SJCRH30 (cell line): ENCODE results near the gene TSFM. TPM values are rescaled to one million over a fixed set of nuclear protein-coding genes. Genes with fewer than 3 reads are reported as not detected.

Source experiments
- DNase-seq, 2 experiments: peaks; one replicate each; pipeline ENCODE4 v3.0.0-alpha.2; 2015 to 2020
- H3K27ac ChIP-seq: fragments of 250-450 bp; sonication (Bioruptor Pico); 2 replicates; pipeline ENCODE4 v1.5.1; 2020; ENCODE audit warnings: mild to moderate bottlenecking, moderate library complexity
- H3K27me3 ChIP-seq: fragments of 250-450 bp; sonication (Bioruptor Pico); 2 replicates; pipeline ENCODE4 v1.5.1; 2020; ENCODE audit warnings: mild to moderate bottlenecking, moderate library complexity
- H3K36me3 ChIP-seq: fragments of 250-450 bp; sonication (Bioruptor Pico); 2 replicates; pipeline ENCODE4 v1.5.1; 2020; ENCODE audit warnings: mild to moderate bottlenecking, moderate library complexity
- H3K4me1 ChIP-seq: fragments of 250-450 bp; sonication (Bioruptor Pico); 2 replicates; pipeline ENCODE4 v1.5.1; 2020; ENCODE audit warnings: mild to moderate bottlenecking, moderate library complexity
- H3K4me3 ChIP-seq: fragments of 250-450 bp; sonication (Bioruptor Pico); 2 replicates; pipeline ENCODE4 v1.5.1; 2020; ENCODE audit warnings: mild to moderate bottlenecking, moderate library complexity
- H3K9me3 ChIP-seq: fragments of 250-450 bp; sonication (Bioruptor Pico); replicated peaks from 2 replicates; pipeline ENCODE4 v1.5.1; 2020; ENCODE audit warnings: mild to moderate bottlenecking, moderate library complexity
- total RNA-seq: library from RNA; depleted of rRNA; stranded (reverse); fragments of >200 nt; shearing (Covaris generic); gene quantifications from 2 replicates; pipeline ENCODE4 v1.2.3, GENCODE V29; 2014

The TSFM gene
- total RNA-seq, 1 experiment from 2014 or later = 440 TPM

DNA sequence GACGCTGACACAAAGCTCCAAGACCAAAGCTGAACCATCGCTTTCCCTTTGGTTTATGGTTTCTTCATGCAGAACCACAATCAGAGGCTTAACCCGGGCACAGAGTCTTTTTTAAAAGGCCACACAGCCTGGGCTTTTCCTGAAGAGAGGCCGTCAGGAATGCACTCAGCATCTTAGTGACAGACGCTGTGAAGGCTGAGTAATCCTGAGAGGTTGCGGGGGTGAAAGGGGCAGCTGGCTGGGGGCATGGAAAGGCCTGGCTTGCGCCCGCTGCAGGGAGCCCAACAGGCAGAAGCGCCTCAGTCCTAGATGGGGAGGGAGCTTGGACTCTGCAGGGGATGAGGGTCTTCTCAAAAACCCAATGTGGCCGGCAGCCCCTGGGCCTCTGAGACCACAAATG lies 50.4 kb downstream of the TSFM start:
- H3K27me3 ChIP-seq = no peaks in the 10 kb centered on the region
- no peaks in the 10 kb centered on the region for H3K9me3 ChIP-seq
- peaks cover 29% of the 10 kb centered on the region for H3K36me3 ChIP-seq
- no peak for DNase-seq
- peaks cover 18% of the 10 kb centered on the region for H3K4me1 ChIP-seq
- H3K27ac ChIP-seq = no peak overlapping the region
- no peak overlapping the region for H3K4me3 ChIP-seq

DNA sequence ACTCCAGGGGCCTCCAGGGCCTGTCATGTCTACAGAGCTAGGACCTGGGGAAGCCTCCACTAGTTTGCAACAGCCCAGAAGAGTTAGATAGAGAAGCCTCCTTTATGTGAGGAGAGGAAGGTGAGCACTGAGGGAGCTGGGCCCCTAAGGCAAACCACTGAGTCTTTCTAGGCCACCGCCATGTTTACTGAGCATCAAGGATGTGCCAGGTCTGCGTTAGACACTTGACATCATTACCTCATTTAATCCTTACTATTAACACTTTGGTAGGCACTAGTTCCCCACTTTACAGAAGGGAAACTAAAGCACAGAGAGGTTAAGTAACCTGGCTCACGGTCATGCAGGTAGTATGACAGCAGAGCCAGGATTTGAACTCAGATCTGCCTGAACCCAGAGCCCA lies 51.1 kb downstream of the TSFM start:
- peak in 1 of 2 experiments; percentile 65 for DNase-seq
- Histone ChIP-seq H3K27me3 (no peaks in the 10 kb centered on the region), H3K9me3 (no peaks in the 10 kb centered on the region), H3K27ac (no peak overlapping the region), H3K4me1 (peaks cover 24% of the 10 kb centered on the region), H3K36me3 (peaks cover 22% of the 10 kb centered on the region), H3K4me3 (no peak overlapping the region)

DNA sequence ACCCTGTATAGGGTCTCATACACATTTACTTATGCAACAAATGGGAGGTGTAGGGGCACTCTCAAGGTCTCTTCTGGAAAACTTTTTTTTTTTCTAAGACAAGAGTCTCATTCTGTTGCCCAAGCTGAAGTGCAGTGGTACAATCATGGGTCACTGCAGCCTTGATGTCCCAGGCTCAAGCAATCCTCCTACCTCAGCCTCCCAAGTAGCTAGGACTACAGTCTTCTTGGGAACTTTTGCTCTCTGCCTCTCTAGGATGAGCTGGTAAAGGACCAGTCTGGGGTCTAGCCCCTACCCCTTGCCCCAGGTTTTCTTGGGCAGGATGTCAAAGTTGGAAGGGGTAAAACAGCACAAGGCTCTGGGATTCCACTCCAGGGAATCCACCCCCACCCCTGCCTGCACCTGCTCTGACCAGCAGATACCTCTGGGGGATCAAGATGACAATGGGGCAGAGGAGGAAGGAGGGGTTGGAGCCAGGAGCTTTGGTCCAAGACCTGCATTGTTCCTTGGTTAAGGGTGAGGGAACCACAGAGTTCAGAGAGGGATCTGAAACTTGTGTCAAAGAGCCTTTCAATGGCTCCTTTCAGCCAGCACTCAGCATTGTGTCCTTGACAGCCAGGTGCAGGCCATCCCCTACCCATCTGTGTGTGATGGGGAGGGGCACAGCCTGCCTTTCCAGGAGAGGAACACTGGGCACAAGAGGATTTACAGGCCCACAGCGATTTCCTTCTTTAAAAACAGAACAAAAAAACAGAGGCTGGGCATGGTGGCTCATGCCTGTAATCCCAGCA lies 51.7 kb downstream of the TSFM start:
- peaks cover 24% of the 10 kb centered on the region for H3K4me1 ChIP-seq

DNA sequence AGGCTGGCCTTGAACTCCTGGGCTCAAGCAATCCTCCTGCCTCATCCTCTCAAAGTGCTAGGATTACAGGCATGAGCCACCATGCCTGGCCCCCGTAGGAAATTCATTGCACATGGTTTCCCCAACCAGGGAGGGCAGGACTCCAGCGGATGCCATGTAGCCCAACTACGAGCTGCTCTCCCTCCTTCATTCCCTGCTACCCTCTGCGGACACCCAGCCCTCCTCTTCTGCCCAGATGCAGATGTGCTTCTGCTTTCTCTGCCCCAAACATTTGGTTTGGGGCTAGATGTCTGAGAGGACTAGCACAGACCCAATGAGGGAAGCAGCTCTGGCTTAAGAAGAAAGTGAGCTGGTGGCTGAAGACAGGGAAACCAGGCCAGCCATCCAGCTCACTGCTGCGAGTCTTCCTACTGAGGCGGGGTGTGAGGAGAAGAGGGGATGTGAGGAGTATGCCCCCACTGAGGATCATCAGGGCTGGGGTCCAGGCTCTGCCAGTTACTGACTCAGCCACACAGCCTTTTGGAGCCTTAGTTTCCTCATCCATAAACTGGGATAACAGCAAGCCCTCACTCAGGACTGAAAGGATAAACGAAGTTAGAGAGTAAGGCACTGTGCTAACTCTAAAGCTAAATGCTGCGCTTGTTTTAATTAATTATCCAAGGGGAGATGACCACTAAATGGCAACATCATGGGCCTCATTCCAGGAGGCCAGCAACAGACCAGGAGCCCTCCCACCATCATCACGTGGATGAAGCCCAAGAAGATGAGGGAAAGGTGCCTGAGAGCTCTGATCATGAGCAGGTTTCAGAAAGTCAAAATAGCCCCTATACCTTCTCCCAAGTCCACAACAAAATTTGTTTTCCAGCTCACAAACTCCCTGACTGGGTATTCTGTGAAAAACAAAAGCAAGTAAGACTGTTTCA lies 53.0 kb downstream of the TSFM start:
- DNase-seq = peak; percentile 63 to 66

More for the DNA sequence above, 51.7 kb downstream of the TSFM start:
- H3K27me3 ChIP-seq = no peaks in the 10 kb centered on the region
- peak in 1 of 2 experiments; percentile 66 for DNase-seq
- H3K4me3 ChIP-seq = no peak overlapping the region
- no peaks in the 10 kb centered on the region for H3K9me3 ChIP-seq
- H3K36me3 ChIP-seq = peaks cover 18% of the 10 kb centered on the region
- H3K27ac ChIP-seq = no peak overlapping the region

DNA sequence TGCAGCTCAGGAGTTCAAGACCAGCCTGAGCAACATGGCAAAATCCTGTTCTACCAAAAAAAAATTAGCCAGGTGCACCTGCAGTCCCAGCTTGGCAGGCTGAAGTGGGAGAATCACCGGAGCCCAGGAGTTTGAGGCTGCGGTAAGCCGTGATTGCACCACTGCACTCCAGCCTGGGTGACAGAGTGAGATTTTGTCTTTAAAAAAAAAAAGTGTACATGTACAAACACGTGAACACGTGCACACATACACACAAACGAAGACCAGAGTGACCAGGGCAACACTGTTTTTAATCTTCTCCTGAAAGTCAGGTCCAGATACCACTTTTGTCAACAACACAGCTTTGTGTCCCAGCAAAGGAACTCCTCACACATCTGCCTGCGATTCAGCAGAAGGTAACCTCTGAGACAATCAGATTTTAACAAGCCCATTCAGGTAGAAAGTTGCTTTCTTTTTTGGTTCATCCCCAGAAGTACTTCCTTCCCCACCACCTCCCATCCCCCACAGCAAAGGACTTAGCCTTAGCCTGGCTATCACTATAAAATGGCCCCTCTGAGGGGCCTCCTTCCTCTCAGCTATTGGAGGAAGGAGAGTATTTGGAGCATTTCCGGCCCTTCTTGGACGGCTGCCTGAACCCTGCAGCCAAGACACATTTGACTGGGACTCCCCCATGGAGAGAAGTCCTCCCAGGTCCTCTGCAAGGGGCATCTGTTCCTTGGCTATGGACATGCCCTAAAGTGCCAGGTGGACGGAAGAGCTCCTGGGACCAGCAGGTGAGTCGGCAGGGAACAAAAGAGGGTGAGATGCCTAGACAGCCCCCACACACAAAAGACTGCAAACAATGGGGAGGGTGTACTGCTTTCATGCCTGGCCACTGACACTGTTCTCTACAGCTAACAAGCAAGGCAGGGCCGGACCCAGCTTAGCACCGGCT lies 54.1 kb downstream of the TSFM start:
- H3K36me3 ChIP-seq = peaks cover 4% of the 10 kb centered on the region; the same call in 1 of the 2 replicates
- peak; percentile 65 to 99 for DNase-seq
- H3K27me3 ChIP-seq = no peaks in the 10 kb centered on the region
- H3K9me3 ChIP-seq = no peaks in the 10 kb centered on the region
- no peak overlapping the region for H3K4me3 ChIP-seq
- H3K4me1 ChIP-seq = peaks cover 38% of the 10 kb centered on the region
- no peak overlapping the region for H3K27ac ChIP-seq

More for the DNA sequence above, 53.0 kb downstream of the TSFM start:
- Histone ChIP-seq H3K4me3 (no peak overlapping the region), H3K9me3 (no peaks in the 10 kb centered on the region), H3K4me1 (peaks cover 27% of the 10 kb centered on the region), H3K36me3 (peaks cover 8% of the 10 kb centered on the region), H3K27me3 (no peaks in the 10 kb centered on the region), H3K27ac (no peak overlapping the region)

DNA sequence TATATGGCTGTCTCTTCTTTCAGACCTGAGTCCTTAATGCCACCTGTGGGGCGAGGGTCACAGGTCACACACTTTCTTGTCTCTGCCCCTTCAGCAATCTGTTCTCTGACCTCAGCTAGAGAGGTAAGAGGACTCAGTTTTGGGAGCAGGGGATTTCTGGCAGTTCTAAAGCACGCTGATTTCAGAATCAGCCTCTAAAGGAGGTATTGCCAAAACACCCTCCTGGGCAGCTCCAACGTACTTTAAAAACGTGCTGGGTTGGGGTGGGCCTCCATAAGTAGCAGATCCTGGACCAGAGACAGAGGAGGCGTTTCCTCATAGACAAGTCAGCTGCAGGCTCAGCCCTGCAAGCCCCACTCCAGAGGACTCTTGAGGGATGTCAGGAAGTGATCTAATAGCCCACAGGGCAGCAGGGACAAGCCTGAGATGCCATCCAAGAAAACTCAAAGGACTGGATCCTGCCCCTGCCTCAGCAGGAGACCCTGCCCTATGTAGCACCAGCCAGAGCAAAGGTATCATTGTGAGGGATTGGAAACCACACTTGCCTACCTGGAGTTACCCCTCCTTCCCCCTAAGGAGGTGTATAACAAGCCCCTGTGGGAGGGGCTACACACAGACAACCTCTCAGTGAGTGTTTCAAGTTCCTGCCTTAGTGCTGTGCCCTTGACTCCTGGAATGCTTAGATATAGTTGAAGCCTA lies 55.4 kb downstream of the TSFM start:
- peaks cover 45% of the 10 kb centered on the region for H3K4me1 ChIP-seq
- H3K27me3 ChIP-seq = no peaks in the 10 kb centered on the region
- no peak overlapping the region for H3K4me3 ChIP-seq
- no peak overlapping the region for H3K27ac ChIP-seq
- peak in 1 of 2 experiments; percentile 89 for DNase-seq
- H3K36me3 ChIP-seq = 0 out of 2 replicates have a peak, but pooled peaks cover 4% of the 10 kb centered on the region
- no peaks in the 10 kb centered on the region for H3K9me3 ChIP-seq

DNA sequence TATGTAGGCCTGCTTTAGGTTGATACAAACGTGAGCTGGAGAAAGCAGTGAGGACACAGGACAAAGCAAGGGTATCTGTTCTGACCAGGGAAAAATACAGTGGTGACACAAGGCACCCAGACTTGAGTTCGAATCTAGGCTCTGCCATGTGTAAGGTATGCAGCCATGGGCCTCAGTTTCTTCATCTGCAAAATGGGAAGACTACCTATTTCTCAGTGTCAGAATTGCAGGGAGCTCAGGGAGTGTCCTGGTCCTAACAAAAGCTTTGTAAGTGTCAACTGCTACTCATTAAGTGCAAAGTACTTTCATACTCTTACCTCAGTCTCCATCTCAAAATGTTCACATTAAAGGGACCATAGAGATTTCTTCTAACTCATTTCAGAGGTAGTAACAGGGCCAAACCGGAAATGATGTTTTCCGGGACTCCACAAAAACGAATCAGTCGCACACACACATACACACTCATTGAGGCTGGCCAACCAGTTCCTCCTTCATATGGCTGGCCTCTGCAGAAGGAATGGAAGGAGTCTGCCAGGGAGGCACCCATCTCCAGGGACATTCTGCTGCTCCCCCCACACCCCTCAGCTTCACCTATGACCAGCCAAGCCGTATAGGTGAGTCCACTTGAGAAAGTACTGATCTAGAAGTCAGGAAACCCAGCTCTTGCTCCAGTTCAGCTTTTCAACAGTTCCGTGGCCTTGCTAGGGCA lies 56.2 kb downstream of the TSFM start:
- DNase-seq = peak in 1 of 2 experiments; percentile 68
- no peak overlapping the region for H3K4me3 ChIP-seq

DNA sequence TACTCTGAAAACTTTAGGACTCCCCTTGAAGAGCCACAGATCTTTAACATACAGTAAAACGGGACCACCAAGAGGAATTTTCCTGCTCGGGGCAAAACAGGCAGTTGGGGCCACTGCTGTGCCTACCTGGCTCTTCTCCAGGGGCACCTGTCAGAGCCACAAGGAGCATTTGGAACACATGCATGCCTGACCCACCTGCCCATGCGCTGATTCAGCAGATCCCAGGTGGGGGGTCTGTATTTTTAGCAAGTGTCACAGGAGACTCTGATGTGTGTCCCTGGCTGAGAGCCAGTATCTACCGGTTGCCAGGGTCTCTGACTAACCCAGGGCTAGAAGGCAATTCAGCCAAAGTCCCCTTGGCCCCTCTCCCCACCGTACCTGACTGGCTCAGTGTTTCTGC lies 57.4 kb downstream of the TSFM start:
- 0 out of 2 replicates have a peak, but pooled peaks cover 4% of the 10 kb centered on the region for H3K36me3 ChIP-seq
- peaks cover 55% of the 10 kb centered on the region for H3K4me1 ChIP-seq
- no peak overlapping the region for H3K27ac ChIP-seq
- no peaks in the 10 kb centered on the region for H3K9me3 ChIP-seq
- H3K4me3 ChIP-seq = no peak overlapping the region
- H3K27me3 ChIP-seq = no peaks in the 10 kb centered on the region
- DNase-seq = peak in 1 of 2 experiments; percentile 67

More for the DNA sequence above, 56.2 kb downstream of the TSFM start:
- H3K27ac ChIP-seq = no peak overlapping the region
- H3K27me3 ChIP-seq = no peaks in the 10 kb centered on the region
- H3K9me3 ChIP-seq = no peaks in the 10 kb centered on the region
- H3K4me1 ChIP-seq = peaks cover 47% of the 10 kb centered on the region
- 0 out of 2 replicates have a peak, but pooled peaks cover 4% of the 10 kb centered on the region for H3K36me3 ChIP-seq

DNA sequence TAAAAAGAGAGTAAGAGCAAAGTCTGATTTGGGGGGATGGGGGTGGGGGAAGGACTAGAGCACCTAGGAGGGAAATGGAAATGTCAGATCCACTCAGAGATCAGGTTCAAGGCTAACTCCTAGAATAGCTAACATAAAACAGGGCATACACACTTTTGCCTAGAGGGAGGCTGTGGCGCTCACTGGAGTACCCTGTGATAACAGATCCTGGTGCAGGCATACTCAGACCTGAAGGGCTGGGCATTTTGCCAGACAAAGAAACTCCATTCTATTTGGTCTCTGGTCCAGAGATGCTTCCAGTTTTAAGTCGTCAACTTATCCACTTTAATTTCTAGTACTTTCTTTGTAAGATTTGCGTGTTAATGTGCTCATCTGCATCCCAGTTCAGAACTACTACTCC lies 58.1 kb downstream of the TSFM start:
- Histone ChIP-seq H3K9me3 (no peaks in the 10 kb centered on the region), H3K4me3 (no peak overlapping the region), H3K36me3 (peaks cover 4% of the 10 kb centered on the region; the same call in 1 of the 2 replicates), H3K27ac (no peak overlapping the region), H3K4me1 (peaks cover 55% of the 10 kb centered on the region), H3K27me3 (no peaks in the 10 kb centered on the region)
- DNase-seq = peak in 1 of 2 experiments; percentile 91

DNA sequence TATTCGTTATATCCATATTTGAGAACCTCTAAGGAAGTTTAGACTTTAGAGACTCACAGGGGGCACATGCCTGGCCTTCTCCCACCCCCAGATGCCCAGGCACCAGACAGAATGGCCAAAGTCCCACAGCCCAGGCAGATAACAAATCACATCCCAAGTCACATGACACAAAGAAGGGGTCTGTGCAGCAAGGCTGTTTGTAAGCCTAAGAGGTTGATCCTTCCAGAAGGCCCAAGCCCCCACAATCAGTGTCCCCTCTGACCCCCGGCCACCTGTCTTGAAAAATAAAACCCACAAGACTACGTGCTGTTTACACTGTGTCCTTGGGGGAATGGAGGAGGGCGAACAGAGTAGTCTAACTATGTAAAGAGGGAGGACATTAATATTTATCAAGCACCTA lies 58.9 kb downstream of the TSFM start:
- Histone ChIP-seq H3K4me3 (no peak overlapping the region), H3K27ac (no peak overlapping the region), H3K9me3 (no peaks in the 10 kb centered on the region), H3K36me3 (peaks cover 9% of the 10 kb centered on the region; the same call in 1 of the 2 replicates), H3K4me1 (peaks cover 50% of the 10 kb centered on the region), H3K27me3 (no peaks in the 10 kb centered on the region)
- peak in 1 of 2 experiments; percentile 85 for DNase-seq

DNA sequence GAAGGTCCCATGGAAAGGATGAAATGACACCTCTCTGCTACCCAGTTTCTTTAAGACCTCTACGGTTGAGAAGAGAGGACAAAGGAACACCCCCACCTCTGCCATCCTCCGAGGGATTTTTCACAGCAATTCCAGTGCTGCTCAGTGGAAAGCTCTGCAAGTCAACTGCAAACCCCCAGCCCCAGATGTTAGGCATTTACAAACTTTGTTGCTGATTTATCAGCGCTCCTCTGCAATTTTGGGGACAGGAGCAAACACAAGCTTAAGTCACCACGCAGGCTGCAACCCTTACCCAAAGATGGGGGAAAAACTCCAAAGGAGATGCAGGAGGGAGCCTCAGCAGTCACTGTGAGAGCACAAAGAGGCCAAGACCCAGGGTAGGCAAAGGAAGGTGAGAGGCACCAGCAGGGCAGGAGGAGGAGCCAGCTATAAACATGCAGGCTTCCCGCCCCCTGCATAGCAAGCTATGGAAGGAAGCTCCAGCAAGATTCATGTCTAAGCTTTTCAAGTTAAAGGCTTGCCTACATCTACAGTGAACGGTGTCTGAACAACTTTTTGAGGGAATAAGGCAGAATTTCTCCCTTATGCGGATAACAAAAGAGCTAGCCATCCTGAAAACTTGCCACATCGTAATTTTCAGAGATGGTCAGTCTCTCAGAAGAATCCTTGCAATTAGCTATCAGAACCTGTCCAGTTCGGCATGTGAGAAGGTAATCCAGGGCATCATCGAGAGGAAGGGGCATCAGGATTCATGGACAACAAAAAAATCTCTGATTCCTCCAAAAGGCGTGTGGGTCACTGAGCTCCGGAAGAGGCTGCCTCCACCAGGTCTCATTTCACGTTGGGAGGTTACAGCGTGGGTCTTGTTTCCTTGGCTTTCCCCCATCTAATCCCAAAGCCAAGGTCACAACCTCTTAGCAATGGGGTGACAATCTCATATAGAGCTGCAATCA lies 60.0 kb downstream of the TSFM start:
- Histone ChIP-seq H3K27me3 (no peaks in the 10 kb centered on the region), H3K27ac (no peak overlapping the region), H3K4me3 (no peak overlapping the region), H3K4me1 (peaks cover 44% of the 10 kb centered on the region), H3K9me3 (no peaks in the 10 kb centered on the region), H3K36me3 (peaks cover 9% of the 10 kb centered on the region; the same call in 1 of the 2 replicates)
- DNase-seq = peak in 1 of 2 experiments; percentile 69
